WTC11 (cell line): Measurements from ENCODE around the gene HFE.

ENCODE experiments used
- ATF1 ChIP-seq: sonication (generic); formaldehyde crosslinking; IDR thresholded peaks from 2 replicates; pipeline ENCODE4 v1.8.1; 2023; ENCODE audit warnings: mild to moderate bottlenecking, moderate library complexity, missing genetic modification reagents
- CBFB ChIP-seq: sonication (generic); formaldehyde crosslinking; IDR thresholded peaks from 2 replicates; pipeline ENCODE4 v1.8.1; 2022; ENCODE audit warnings: mild to moderate bottlenecking, low read depth, missing genetic modification reagents
- GABPB1 ChIP-seq: sonication (generic); formaldehyde crosslinking; IDR thresholded peaks from 2 replicates; pipeline ENCODE4 v1.8.1; 2023; ENCODE audit warnings: mild to moderate bottlenecking, missing genetic modification reagents
- JUN ChIP-seq: sonication (generic); formaldehyde crosslinking; IDR thresholded peaks from 2 replicates; pipeline ENCODE4 v1.8.0; 2023; ENCODE audit warnings: mild to moderate bottlenecking, missing genetic modification reagents
- NR3C1 ChIP-seq: sonication (generic); formaldehyde crosslinking; conservative IDR thresholded peaks from 2 replicates; pipeline ENCODE4 v1.8.1; 2023; ENCODE audit warnings: low read depth, mild to moderate bottlenecking, missing genetic modification reagents
- TCF7 ChIP-seq: sonication (generic); formaldehyde crosslinking; IDR thresholded peaks from 2 replicates; pipeline ENCODE4 v1.8.0; 2022; ENCODE audit warnings: mild to moderate bottlenecking, low read depth, missing genetic modification reagents, moderate library complexity
- TEAD4 ChIP-seq: sonication (generic); formaldehyde crosslinking; IDR thresholded peaks from 2 replicates; pipeline ENCODE4 v1.8.0; 2022; ENCODE audit warnings: mild to moderate bottlenecking, missing genetic modification reagents
- ZNF121 ChIP-seq: sonication (generic); formaldehyde crosslinking; IDR thresholded peaks from 2 replicates; pipeline ENCODE4 v1.8.0; 2023; ENCODE audit warnings: missing genetic modification reagents
- TF ChIP-seq, protein P1 (sequence below): sonication (generic); formaldehyde crosslinking; IDR thresholded peaks from 2 replicates; pipeline ENCODE4 v1.8.0; 2022; ENCODE audit warnings: missing genetic modification reagents
- TF ChIP-seq, protein P2 (sequence below): sonication (generic); formaldehyde crosslinking; IDR thresholded peaks from 2 replicates; pipeline ENCODE4 v1.8.0; 2022; ENCODE audit warnings: mild to moderate bottlenecking, missing genetic modification reagents
- TF ChIP-seq, protein P3 (sequence below): fragments of 200-600 bp; IDR thresholded peaks from 2 replicates; pipeline ENCODE4 v1.8.0; 2022; ENCODE audit warnings: antibody characterized with exemption
- TF ChIP-seq, protein P4 (sequence below): sonication (generic); formaldehyde crosslinking; IDR thresholded peaks from 2 replicates; pipeline ENCODE4 v1.8.1; 2022; ENCODE audit warnings: mild to moderate bottlenecking, moderate library complexity, missing genetic modification reagents
- TF ChIP-seq, protein P5 (sequence below): sonication (generic); formaldehyde crosslinking; IDR thresholded peaks from 2 replicates; pipeline ENCODE4 v1.8.1; 2023; ENCODE audit warnings: mild to moderate bottlenecking, missing genetic modification reagents, borderline replicate concordance
- TF ChIP-seq, protein P6 (sequence below): sonication (generic); formaldehyde crosslinking; IDR thresholded peaks from 2 replicates; pipeline ENCODE4 v1.8.0; 2023; ENCODE audit warnings: missing genetic modification reagents

DNA sequence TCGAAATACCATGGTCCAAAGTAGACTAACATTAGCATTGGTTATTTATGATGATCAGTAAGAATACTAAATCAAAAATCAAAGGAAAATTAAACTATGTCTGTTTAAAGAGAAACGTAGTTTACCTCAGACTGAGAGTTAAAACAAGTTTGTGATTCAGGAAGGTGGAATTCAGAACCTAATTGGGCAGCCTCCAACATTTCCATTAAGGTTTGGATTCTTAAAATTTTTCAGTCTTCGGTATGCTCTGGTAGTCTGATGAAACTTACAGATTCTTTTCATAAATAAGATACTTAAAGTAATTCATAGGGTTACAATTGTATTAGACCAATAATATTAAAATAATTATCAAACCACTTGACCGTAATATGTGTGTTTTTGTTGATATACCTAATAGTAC, 18.6 kb downstream of the HFE start:
- no peak for TF ChIP-seq GABPB1
- TF ChIP-seq, protein P1, sequence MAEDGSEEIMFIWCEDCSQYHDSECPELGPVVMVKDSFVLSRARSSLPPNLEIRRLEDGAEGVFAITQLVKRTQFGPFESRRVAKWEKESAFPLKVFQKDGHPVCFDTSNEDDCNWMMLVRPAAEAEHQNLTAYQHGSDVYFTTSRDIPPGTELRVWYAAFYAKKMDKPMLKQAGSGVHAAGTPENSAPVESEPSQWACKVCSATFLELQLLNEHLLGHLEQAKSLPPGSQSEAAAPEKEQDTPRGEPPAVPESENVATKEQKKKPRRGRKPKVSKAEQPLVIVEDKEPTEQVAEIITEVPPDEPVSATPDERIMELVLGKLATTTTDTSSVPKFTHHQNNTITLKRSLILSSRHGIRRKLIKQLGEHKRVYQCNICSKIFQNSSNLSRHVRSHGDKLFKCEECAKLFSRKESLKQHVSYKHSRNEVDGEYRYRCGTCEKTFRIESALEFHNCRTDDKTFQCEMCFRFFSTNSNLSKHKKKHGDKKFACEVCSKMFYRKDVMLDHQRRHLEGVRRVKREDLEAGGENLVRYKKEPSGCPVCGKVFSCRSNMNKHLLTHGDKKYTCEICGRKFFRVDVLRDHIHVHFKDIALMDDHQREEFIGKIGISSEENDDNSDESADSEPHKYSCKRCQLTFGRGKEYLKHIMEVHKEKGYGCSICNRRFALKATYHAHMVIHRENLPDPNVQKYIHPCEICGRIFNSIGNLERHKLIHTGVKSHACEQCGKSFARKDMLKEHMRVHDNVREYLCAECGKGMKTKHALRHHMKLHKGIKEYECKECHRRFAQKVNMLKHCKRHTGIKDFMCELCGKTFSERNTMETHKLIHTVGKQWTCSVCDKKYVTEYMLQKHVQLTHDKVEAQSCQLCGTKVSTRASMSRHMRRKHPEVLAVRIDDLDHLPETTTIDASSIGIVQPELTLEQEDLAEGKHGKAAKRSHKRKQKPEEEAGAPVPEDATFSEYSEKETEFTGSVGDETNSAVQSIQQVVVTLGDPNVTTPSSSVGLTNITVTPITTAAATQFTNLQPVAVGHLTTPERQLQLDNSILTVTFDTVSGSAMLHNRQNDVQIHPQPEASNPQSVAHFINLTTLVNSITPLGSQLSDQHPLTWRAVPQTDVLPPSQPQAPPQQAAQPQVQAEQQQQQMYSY (CRISPR knock-in tag): no peak
- TF ChIP-seq, protein P2, sequence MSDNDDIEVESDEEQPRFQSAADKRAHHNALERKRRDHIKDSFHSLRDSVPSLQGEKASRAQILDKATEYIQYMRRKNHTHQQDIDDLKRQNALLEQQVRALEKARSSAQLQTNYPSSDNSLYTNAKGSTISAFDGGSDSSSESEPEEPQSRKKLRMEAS (CRISPR knock-in tag): no peak
- no peak for TF ChIP-seq TCF7 (CRISPR knock-in tag)
- TF ChIP-seq, protein P3, sequence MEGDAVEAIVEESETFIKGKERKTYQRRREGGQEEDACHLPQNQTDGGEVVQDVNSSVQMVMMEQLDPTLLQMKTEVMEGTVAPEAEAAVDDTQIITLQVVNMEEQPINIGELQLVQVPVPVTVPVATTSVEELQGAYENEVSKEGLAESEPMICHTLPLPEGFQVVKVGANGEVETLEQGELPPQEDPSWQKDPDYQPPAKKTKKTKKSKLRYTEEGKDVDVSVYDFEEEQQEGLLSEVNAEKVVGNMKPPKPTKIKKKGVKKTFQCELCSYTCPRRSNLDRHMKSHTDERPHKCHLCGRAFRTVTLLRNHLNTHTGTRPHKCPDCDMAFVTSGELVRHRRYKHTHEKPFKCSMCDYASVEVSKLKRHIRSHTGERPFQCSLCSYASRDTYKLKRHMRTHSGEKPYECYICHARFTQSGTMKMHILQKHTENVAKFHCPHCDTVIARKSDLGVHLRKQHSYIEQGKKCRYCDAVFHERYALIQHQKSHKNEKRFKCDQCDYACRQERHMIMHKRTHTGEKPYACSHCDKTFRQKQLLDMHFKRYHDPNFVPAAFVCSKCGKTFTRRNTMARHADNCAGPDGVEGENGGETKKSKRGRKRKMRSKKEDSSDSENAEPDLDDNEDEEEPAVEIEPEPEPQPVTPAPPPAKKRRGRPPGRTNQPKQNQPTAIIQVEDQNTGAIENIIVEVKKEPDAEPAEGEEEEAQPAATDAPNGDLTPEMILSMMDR: no peak
- TF ChIP-seq, protein P4, sequence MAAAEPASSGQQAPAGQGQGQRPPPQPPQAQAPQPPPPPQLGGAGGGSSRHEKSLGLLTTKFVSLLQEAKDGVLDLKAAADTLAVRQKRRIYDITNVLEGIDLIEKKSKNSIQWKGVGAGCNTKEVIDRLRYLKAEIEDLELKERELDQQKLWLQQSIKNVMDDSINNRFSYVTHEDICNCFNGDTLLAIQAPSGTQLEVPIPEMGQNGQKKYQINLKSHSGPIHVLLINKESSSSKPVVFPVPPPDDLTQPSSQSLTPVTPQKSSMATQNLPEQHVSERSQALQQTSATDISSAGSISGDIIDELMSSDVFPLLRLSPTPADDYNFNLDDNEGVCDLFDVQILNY: no peak
- no peak for TF ChIP-seq JUN (CRISPR knock-in tag)
- TF ChIP-seq, protein P5, sequence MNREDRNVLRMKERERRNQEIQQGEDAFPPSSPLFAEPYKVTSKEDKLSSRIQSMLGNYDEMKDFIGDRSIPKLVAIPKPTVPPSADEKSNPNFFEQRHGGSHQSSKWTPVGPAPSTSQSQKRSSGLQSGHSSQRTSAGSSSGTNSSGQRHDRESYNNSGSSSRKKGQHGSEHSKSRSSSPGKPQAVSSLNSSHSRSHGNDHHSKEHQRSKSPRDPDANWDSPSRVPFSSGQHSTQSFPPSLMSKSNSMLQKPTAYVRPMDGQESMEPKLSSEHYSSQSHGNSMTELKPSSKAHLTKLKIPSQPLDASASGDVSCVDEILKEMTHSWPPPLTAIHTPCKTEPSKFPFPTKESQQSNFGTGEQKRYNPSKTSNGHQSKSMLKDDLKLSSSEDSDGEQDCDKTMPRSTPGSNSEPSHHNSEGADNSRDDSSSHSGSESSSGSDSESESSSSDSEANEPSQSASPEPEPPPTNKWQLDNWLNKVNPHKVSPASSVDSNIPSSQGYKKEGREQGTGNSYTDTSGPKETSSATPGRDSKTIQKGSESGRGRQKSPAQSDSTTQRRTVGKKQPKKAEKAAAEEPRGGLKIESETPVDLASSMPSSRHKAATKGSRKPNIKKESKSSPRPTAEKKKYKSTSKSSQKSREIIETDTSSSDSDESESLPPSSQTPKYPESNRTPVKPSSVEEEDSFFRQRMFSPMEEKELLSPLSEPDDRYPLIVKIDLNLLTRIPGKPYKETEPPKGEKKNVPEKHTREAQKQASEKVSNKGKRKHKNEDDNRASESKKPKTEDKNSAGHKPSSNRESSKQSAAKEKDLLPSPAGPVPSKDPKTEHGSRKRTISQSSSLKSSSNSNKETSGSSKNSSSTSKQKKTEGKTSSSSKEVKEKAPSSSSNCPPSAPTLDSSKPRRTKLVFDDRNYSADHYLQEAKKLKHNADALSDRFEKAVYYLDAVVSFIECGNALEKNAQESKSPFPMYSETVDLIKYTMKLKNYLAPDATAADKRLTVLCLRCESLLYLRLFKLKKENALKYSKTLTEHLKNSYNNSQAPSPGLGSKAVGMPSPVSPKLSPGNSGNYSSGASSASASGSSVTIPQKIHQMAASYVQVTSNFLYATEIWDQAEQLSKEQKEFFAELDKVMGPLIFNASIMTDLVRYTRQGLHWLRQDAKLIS (CRISPR knock-in tag): no peak
- TF ChIP-seq ZNF121 (CRISPR knock-in tag): no peak
- no peak for TF ChIP-seq ATF1 (CRISPR knock-in tag)
- TF ChIP-seq NR3C1 (CRISPR knock-in tag): no peak
- no peak for TF ChIP-seq TEAD4 (CRISPR knock-in tag)
- TF ChIP-seq, protein P6, sequence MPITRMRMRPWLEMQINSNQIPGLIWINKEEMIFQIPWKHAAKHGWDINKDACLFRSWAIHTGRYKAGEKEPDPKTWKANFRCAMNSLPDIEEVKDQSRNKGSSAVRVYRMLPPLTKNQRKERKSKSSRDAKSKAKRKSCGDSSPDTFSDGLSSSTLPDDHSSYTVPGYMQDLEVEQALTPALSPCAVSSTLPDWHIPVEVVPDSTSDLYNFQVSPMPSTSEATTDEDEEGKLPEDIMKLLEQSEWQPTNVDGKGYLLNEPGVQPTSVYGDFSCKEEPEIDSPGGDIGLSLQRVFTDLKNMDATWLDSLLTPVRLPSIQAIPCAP (CRISPR knock-in tag): no peak
- TF ChIP-seq CBFB (CRISPR knock-in tag): no peak
